ENCODE measurements around the gene B3GALNT2.

DNA sequence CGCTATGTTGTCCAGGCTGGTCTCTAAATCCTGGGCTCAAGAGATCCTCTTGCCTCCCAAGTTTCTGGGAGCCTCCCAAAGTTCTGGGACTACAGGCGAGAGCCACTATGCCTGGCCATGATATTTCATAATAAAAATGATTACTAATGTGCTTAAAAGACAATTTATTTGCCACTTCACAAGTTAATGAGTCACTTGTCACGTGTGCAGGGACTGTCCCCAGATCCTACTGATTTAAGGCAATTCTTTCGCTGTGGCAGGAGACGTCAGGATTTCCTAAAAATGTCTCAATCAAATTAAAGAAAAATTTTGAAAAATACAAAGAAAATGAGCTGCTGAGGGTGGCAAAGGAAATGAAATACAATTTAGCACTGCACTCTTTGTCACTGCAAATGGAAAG is 43.5 kb downstream of the B3GALNT2 start:
- TF ChIP-seq CTCF (conservative IDR thresholded peaks at IDR 0.05; ENCODE audit: low read depth, low read length), result no peak
- no peak for TF ChIP-seq RAD21 (IDR thresholded peaks at IDR 0.05; ENCODE audit: low read length)
- no peak for TF ChIP-seq POLR2A (IDR thresholded peaks at IDR 0.05; ENCODE audit: low read depth, low read length)
- no peak for TF ChIP-seq MXI1 (IDR thresholded peaks at IDR 0.05; ENCODE audit: borderline replicate concordance, low read depth, low read length)
- no peak for TF ChIP-seq CEBPB (IDR thresholded peaks at IDR 0.05; ENCODE audit: low read depth, low read length)
- TF ChIP-seq RCOR1 (IDR thresholded peaks at IDR 0.05; ENCODE audit: insufficient replicate concordance, low read length), result no peak
- TF ChIP-seq FOS (IDR thresholded peaks at IDR 0.05; ENCODE audit: low read depth, low read length), result no peak
- no peak for TF ChIP-seq USF2 (IDR thresholded peaks at IDR 0.05; ENCODE audit: low read depth, low read length)
- no peak for TF ChIP-seq NFE2L2 (IDR thresholded peaks at IDR 0.05; ENCODE audit: low read depth, low read length)
- no peak for TF ChIP-seq MAZ (IDR thresholded peaks at IDR 0.05; ENCODE audit: borderline replicate concordance, low read depth, low read length)
- no peak for TF ChIP-seq RFX5 (IDR thresholded peaks at IDR 0.05; ENCODE audit: low read depth, low read length)
- TF ChIP-seq MAFK (IDR thresholded peaks at IDR 0.05; ENCODE audit: low read depth, low read length), result no peak
- no peak for TF ChIP-seq BHLHE40 (IDR thresholded peaks at IDR 0.05; ENCODE audit: low read depth, low read length)
- no peak for TF ChIP-seq SMC3 (IDR thresholded peaks at IDR 0.05; ENCODE audit: low read depth, low read length)

Measured in IMR-90 (cell line).